ENCODE measurements around the gene BANF2. TPM values are rescaled to one million over a fixed set of nuclear protein-coding genes. Genes with fewer than 3 reads are reported as not detected.

The BANF2 gene
- total RNA-seq, 1 donor from 2014 or later, result not detected

GRCh38 chr20:17752459-17752858 lies 52.7 kb downstream of the BANF2 start:
- H3K36me3 Mint-ChIP-seq (ENCODE audit: low read depth), result no peaks in the 10 kb centered on the region
- DNase-seq (no peak), ATAC-seq (ENCODE audit: low read depth) (no peak)
- CTCF ChIA-PET, result no interaction called here
- H3K4me1 Mint-ChIP-seq, result no peaks in the 10 kb centered on the region
- peaks cover 6% of the 10 kb centered on the region for H3K27me3 Mint-ChIP-seq
- POLR2A ChIA-PET, result interaction anchor here (0.6 kb wide), 1 partner anchor 10 kb away, joined by 3 read pairs; no protein-coding TSS in a partner anchor
- intact Hi-C loops (cut with micrococcal nuclease), result no loop called here
- no peak overlapping the region for H3K4me3 Mint-ChIP-seq
- no peak for TF ChIP-seq CTCF (IDR thresholded peaks at IDR 0.05)
- H3K9me3 Mint-ChIP-seq, result no peaks in the 10 kb centered on the region
- no peak overlapping the region for H3K27ac Mint-ChIP-seq

GRCh38 chr20:17753516-17753915 lies 53.8 kb downstream of the BANF2 start:
- peaks cover 10% of the 10 kb centered on the region for H3K27me3 Mint-ChIP-seq

GRCh38 chr20:17756529-17756928 lies 56.8 kb downstream of the BANF2 start:
- no peak for DNase-seq
- no peak overlapping the region for H3K27ac Mint-ChIP-seq
- peaks cover 8% of the 10 kb centered on the region for H3K27me3 Mint-ChIP-seq
- no peaks in the 10 kb centered on the region for H3K4me1 Mint-ChIP-seq
- no peak overlapping the region for H3K4me3 Mint-ChIP-seq
- POLR2A ChIA-PET, result no interaction called here
- ATAC-seq (ENCODE audit: low read depth), result no peak
- no peak for TF ChIP-seq CTCF (IDR thresholded peaks at IDR 0.05)
- H3K9me3 Mint-ChIP-seq, result peaks cover 8% of the 10 kb centered on the region
- peaks cover 2% of the 10 kb centered on the region for H3K36me3 Mint-ChIP-seq (ENCODE audit: low read depth)
- CTCF ChIA-PET, result no interaction called here
- intact Hi-C loops (cut with micrococcal nuclease), result no loop called here

More at GRCh38 chr20:17753516-17753915, 53.8 kb downstream of the BANF2 start:
- Mint-ChIP-seq H3K4me3 (no peak overlapping the region), H3K4me1 (no peaks in the 10 kb centered on the region), H3K9me3 (peaks cover 6% of the 10 kb centered on the region), H3K36me3 (ENCODE audit: low read depth) (peaks cover 2% of the 10 kb centered on the region), H3K27ac (no peak overlapping the region)
- TF ChIP-seq CTCF (IDR thresholded peaks at IDR 0.05), result no peak
- intact Hi-C loops (cut with micrococcal nuclease), result no loop called here
- ATAC-seq (ENCODE audit: low read depth) (no peak), DNase-seq (no peak)
- ChIA-PET CTCF (no interaction called here), POLR2A (no interaction called here)

- Mint-ChIP-seq H3K9me3 (peaks cover 8% of the 10 kb centered on the region), H3K27me3 (peaks cover 8% of the 10 kb centered on the region), H3K4me3 (no peak overlapping the region), H3K4me1 (no peaks in the 10 kb centered on the region), H3K27ac (no peak overlapping the region), H3K36me3 (ENCODE audit: low read depth) (peaks cover 2% of the 10 kb centered on the region)
- no peak for DNase-seq
- intact Hi-C loops (cut with micrococcal nuclease), result no loop called here
- ATAC-seq (ENCODE audit: low read depth), result no peak
- ChIA-PET POLR2A (no interaction called here), CTCF (no interaction called here)
- TF ChIP-seq CTCF (IDR thresholded peaks at IDR 0.05), result no peak
These were observed 57.7 kb downstream of the BANF2 start for GRCh38 chr20:17757496-17757895.

- H3K27me3 Mint-ChIP-seq, result peaks cover 6% of the 10 kb centered on the region
- intact Hi-C loops (cut with micrococcal nuclease), result no loop called here
- H3K4me1 Mint-ChIP-seq, result no peaks in the 10 kb centered on the region
- H3K27ac Mint-ChIP-seq, result no peak overlapping the region
- H3K4me3 Mint-ChIP-seq, result no peak overlapping the region
- peaks cover 2% of the 10 kb centered on the region for H3K36me3 Mint-ChIP-seq (ENCODE audit: low read depth)
- ATAC-seq (ENCODE audit: low read depth) (no peak), DNase-seq (no peak)
- CTCF ChIA-PET, result no interaction called here
- no peak for TF ChIP-seq CTCF (IDR thresholded peaks at IDR 0.05)
- POLR2A ChIA-PET, result no interaction called here
- peaks cover 8% of the 10 kb centered on the region for H3K9me3 Mint-ChIP-seq
These were observed 58.2 kb downstream of the BANF2 start for GRCh38 chr20:17758010-17758409.

All from activated B cell treated with CpG ODN at 0.5 μM for 24 hours (primary cell).